Mesothelial cell of epicardium (in vitro differentiated cells): ENCODE results near the gene ASF1A. TPM values are rescaled to one million over a fixed set of nuclear protein-coding genes. Genes with fewer than 3 reads are reported as not detected.

Experiments used
- DNase-seq, 2 experiments: peaks; one replicate each; pipeline ENCODE4 v3.0.0; 2021; ENCODE audit warnings: low spot score in 2 of 2; ENCODE audit not compliant: unreplicated experiment in 2 of 2
- H3K27ac Mint-ChIP-seq: 2 replicates; pipeline ENCODE4 v1.8.0; 2021; ENCODE audit warnings: mixed read lengths
- H3K27me3 Mint-ChIP-seq: 2 replicates; pipeline ENCODE4 v1.8.0; 2021; ENCODE audit warnings: low read depth, mixed read lengths
- H3K36me3 Mint-ChIP-seq: 2 replicates; pipeline ENCODE4 v1.8.0; 2021; ENCODE audit warnings: mixed read lengths
- H3K4me1 Mint-ChIP-seq: 2 replicates; pipeline ENCODE4 v1.8.0; 2021; ENCODE audit warnings: mixed read lengths
- H3K4me3 Mint-ChIP-seq: 2 replicates; pipeline ENCODE4 v1.8.0; 2021; ENCODE audit warnings: mild to moderate bottlenecking, moderate library complexity, mixed read lengths
- H3K9me3 Mint-ChIP-seq: 2 replicates; pipeline ENCODE4 v1.8.0; 2021; ENCODE audit warnings: mixed read lengths
- CTCF ChIP-seq: fragments of 200-600 bp; sonication (generic); IDR thresholded peaks from one replicate; pipeline ENCODE4 v1.5.0; 2021; ENCODE audit warnings: antibody characterized with exemption; ENCODE audit not compliant: unreplicated experiment
- total RNA-seq: library from RNA; stranded (reverse); gene quantifications from 3 replicates; pipeline ENCODE4 v1.2.1, GENCODE V29; 2021

The ASF1A gene
- total RNA-seq, 1 donor from 2014 or later: 22.9 TPM

GRCh38 chr6:118917546-118918328 is 23.8 kb downstream of the ASF1A start:
- no peaks in the 10 kb centered on the region for H3K9me3 Mint-ChIP-seq
- H3K27ac Mint-ChIP-seq: no peak overlapping the region
- TF ChIP-seq CTCF: no peak
- DNase-seq: no peak
- no peaks in the 10 kb centered on the region for H3K27me3 Mint-ChIP-seq
- peaks cover 38% of the 10 kb centered on the region for H3K36me3 Mint-ChIP-seq
- H3K4me3 Mint-ChIP-seq: no peak overlapping the region
- no peaks in the 10 kb centered on the region for H3K4me1 Mint-ChIP-seq

GRCh38 chr6:118918329-118918725 is 24.4 kb downstream of the ASF1A start:
- Mint-ChIP-seq H3K27ac (no peak overlapping the region), H3K9me3 (no peaks in the 10 kb centered on the region), H3K4me1 (no peaks in the 10 kb centered on the region), H3K36me3 (peaks cover 35% of the 10 kb centered on the region), H3K27me3 (no peaks in the 10 kb centered on the region), H3K4me3 (no peak overlapping the region)
- no peak for TF ChIP-seq CTCF
- no peak for DNase-seq

GRCh38 chr6:118921084-118921483 is 27.1 kb downstream of the ASF1A start:
- Mint-ChIP-seq H3K36me3 (peaks cover 27% of the 10 kb centered on the region), H3K4me1 (no peaks in the 10 kb centered on the region), H3K27me3 (no peaks in the 10 kb centered on the region), H3K4me3 (no peak overlapping the region), H3K9me3 (no peaks in the 10 kb centered on the region), H3K27ac (no peak overlapping the region)
- no peak for TF ChIP-seq CTCF
- DNase-seq: no peak

- peaks cover 39% of the 10 kb centered on the region for H3K36me3 Mint-ChIP-seq
- H3K4me1 Mint-ChIP-seq: no peaks in the 10 kb centered on the region
- no peak overlapping the region for H3K27ac Mint-ChIP-seq
- DNase-seq: no peak
- no peak for TF ChIP-seq CTCF
- no peak overlapping the region for H3K4me3 Mint-ChIP-seq
- no peaks in the 10 kb centered on the region for H3K9me3 Mint-ChIP-seq
- no peaks in the 10 kb centered on the region for H3K27me3 Mint-ChIP-seq
These were observed 29.1 kb downstream of the ASF1A start for GRCh38 chr6:118923035-118923434.

- no peaks in the 10 kb centered on the region for H3K27me3 Mint-ChIP-seq
- no peak overlapping the region for H3K4me3 Mint-ChIP-seq
- no peaks in the 10 kb centered on the region for H3K9me3 Mint-ChIP-seq
- no peak overlapping the region for H3K27ac Mint-ChIP-seq
- TF ChIP-seq CTCF: no peak
- peaks cover 21% of the 10 kb centered on the region for H3K36me3 Mint-ChIP-seq
- peaks cover 15% of the 10 kb centered on the region for H3K4me1 Mint-ChIP-seq
- DNase-seq: no peak
These were observed 36.7 kb downstream of the ASF1A start for GRCh38 chr6:118930680-118931079.
